ENCODE measurements around the gene RAB44. TPM values are rescaled to one million over a fixed set of nuclear protein-coding genes. Genes with fewer than 3 reads are reported as not detected.
A peak's percentile ranks its signal among the peaks of the same experiment; 100 is the strongest.

RAB44 gene
- total and polyA plus RNA-seq, 9 of the 15 experiments (the other 6 are each of a cell fraction or from before 2014, with no cell fraction given) = not detected

GRCh38 chr6:36678488-36679042, 19.1 kb upstream of the RAB44 start, which contains the start of gene CDKN1A (continued):
- TF ChIP-seq SMAD4 (CRISPR knock-in tag; conservative IDR thresholded peaks at IDR 0.05) (no peak; the same call in none of the 2 replicates), EP300 (IDR thresholded peaks at IDR 0.05; ENCODE audit: low read length) (no peak), HDAC2 (IDR thresholded peaks at IDR 0.05) (no peak; the same call in 1 of the 2 replicates), BMI1 (IDR thresholded peaks at IDR 0.05; ENCODE audit: low read length) (no peak), MXI1 (IDR thresholded peaks at IDR 0.05; ENCODE audit: low read depth, low read length) (no peak), ZC3H4 (CRISPR knock-in tag; IDR thresholded peaks at IDR 0.05; ENCODE audit: borderline replicate concordance) (no peak; the same call in 1 of the 2 replicates), CBFA2T3 (IDR thresholded peaks at IDR 0.05) (no peak), UBTF (IDR thresholded peaks at IDR 0.05; ENCODE audit: borderline replicate concordance in 1 of 2, low read depth in 2 of 2, low read length in 2 of 2) (peak; percentile 53 to 83; a peak in 1 of 4 replicates), CUX1 (CRISPR knock-in tag; IDR thresholded peaks at IDR 0.05) (no peak), TFAM (CRISPR knock-in tag; conservative IDR thresholded peaks at IDR 0.05) (no peak), ARID4B (CRISPR knock-in tag; IDR thresholded peaks at IDR 0.05) (peak; percentile 85), KLF16 (IDR thresholded peaks at IDR 0.05) (no peak)

Measured in K562 (cell line).